ENCODE measurements around the gene TNFRSF1B.

TNFRSF1B gene

GRCh38 chr1:12157366-12158231 is 9.2 kb upstream of the TNFRSF1B start:
- FAIRE-seq: no peak
- DNase-seq (ENCODE audit: low spot score): no peak

- FAIRE-seq: no peak
- DNase-seq (ENCODE audit: low spot score): no peak
Observed at GRCh38 chr1:12158357-12159092, 8.3 kb upstream of the TNFRSF1B start.

- FAIRE-seq: no peak
Observed at GRCh38 chr1:12159816-12160215, 7.0 kb upstream of the TNFRSF1B start.

GRCh38 chr1:12161324-12161661 is 5.5 kb upstream of the TNFRSF1B start:
- DNase-seq (ENCODE audit: low spot score): no peak
- FAIRE-seq: no peak

More at GRCh38 chr1:12159816-12160215, 7.0 kb upstream of the TNFRSF1B start:
- peak; percentile 44 for DNase-seq (ENCODE audit: low spot score)

GRCh38 chr1:12161662-12162458 is 4.9 kb upstream of the TNFRSF1B start:
- peak; percentile 50 for FAIRE-seq
- DNase-seq (ENCODE audit: low spot score): peak; percentile 92

- no peak for DNase-seq (ENCODE audit: low spot score)
- no peak for FAIRE-seq
Observed at GRCh38 chr1:12162459-12163137, 4.2 kb upstream of the TNFRSF1B start.

GRCh38 chr1:12163210-12163609 is 3.6 kb upstream of the TNFRSF1B start:
- no peak for FAIRE-seq
- no peak for DNase-seq (ENCODE audit: low spot score)

- FAIRE-seq (no peak), DNase-seq (ENCODE audit: low spot score) (no peak)
Observed at GRCh38 chr1:12164210-12164609, 2.6 kb upstream of the TNFRSF1B start.

GRCh38 chr1:12165342-12165741 is 1.4 kb upstream of the TNFRSF1B start:
- no peak for DNase-seq (ENCODE audit: low spot score)
- no peak for FAIRE-seq

GRCh38 chr1:12167493-12168429 is 970 bp downstream of the TNFRSF1B start:
- FAIRE-seq: no peak

GRCh38 chr1:12168451-12169160 is 1.8 kb downstream of the TNFRSF1B start:
- DNase-seq (ENCODE audit: low spot score) (no peak), FAIRE-seq (no peak)

More at GRCh38 chr1:12167493-12168429, 970 bp downstream of the TNFRSF1B start:
- DNase-seq (ENCODE audit: low spot score): no peak

GRCh38 chr1:12169442-12170135 is 2.8 kb downstream of the TNFRSF1B start:
- no peak for DNase-seq (ENCODE audit: low spot score)
- no peak for FAIRE-seq

- DNase-seq (ENCODE audit: low spot score) (no peak), FAIRE-seq (no peak)
Observed at GRCh38 chr1:12170263-12170671, 3.5 kb downstream of the TNFRSF1B start.

GRCh38 chr1:12171206-12172041 is 4.6 kb downstream of the TNFRSF1B start:
- DNase-seq (ENCODE audit: low spot score): no peak
- no peak for FAIRE-seq

GRCh38 chr1:12172042-12172851 is 5.5 kb downstream of the TNFRSF1B start:
- FAIRE-seq (no peak), DNase-seq (ENCODE audit: low spot score) (no peak)

GRCh38 chr1:12173041-12173509 is 6.3 kb downstream of the TNFRSF1B start:
- DNase-seq (ENCODE audit: low spot score): no peak
- FAIRE-seq: no peak

GRCh38 chr1:12173631-12174121 is 6.9 kb downstream of the TNFRSF1B start:
- FAIRE-seq: no peak
- DNase-seq (ENCODE audit: low spot score): no peak
